Neural cell (in vitro differentiated cells): ENCODE measurements around the gene AGTPBP1. TPM values are rescaled to one million over a fixed set of nuclear protein-coding genes. Genes with fewer than 3 reads are reported as not detected.

Experiments
- H2AFZ ChIP-seq: fragments of 200-600, 300-800 bp; sonication (generic), shearing (Covaris generic); 2 replicates; pipeline ENCODE4 v1.6.0; 2014; ENCODE audit warnings: low read depth, mild to moderate bottlenecking, antibody characterized with exemption, low read length, moderate library complexity
- H3F3A ChIP-seq: fragments of 200-600 bp; shearing (Covaris generic); 2 replicates; pipeline ENCODE4 v1.6.1; 2016; ENCODE audit warnings: mild to moderate bottlenecking, moderate library complexity, mixed read lengths, antibody characterized with exemption, low read length; ENCODE audit not compliant: insufficient read depth, poor library complexity, severe bottlenecking
- H3K27ac ChIP-seq: fragments of 200-600, 300-800 bp; sonication (generic), shearing (Covaris generic); 2 replicates; pipeline ENCODE4 v1.5.1; 2014; ENCODE audit warnings: mild to moderate bottlenecking, low read length, moderate library complexity
- H3K27me3 ChIP-seq: fragments of 300-800, 200-600 bp; sonication (generic), shearing (Covaris generic); 2 replicates; pipeline ENCODE4 v1.6.0; 2014; ENCODE audit warnings: mild to moderate bottlenecking, low read depth, low read length, moderate library complexity; ENCODE audit not compliant: insufficient read depth
- H3K36me3 ChIP-seq: fragments of 300-800, 200-600 bp; sonication (generic), shearing (Covaris generic); 2 replicates; pipeline ENCODE4 v1.5.1; 2014; ENCODE audit warnings: mild to moderate bottlenecking, antibody characterized with exemption, low read length, moderate library complexity; ENCODE audit not compliant: insufficient read depth
- H3K4me2 ChIP-seq: fragments of 300-800, 200-600 bp; sonication (generic), shearing (Covaris generic); 2 replicates; pipeline ENCODE4 v1.6.0; 2014; ENCODE audit warnings: mild to moderate bottlenecking, low read length
- H3K4me3 ChIP-seq: fragments of 300-800, 200-600 bp; sonication (generic), shearing (Covaris generic); 2 replicates; pipeline ENCODE4 v1.5.1; 2014; ENCODE audit warnings: mild to moderate bottlenecking, low read length, moderate library complexity
- H3K79me2 ChIP-seq: fragments of 200-600 bp; shearing (Covaris generic); replicated peaks from 2 replicates; pipeline ENCODE4 v1.6.0; 2014; ENCODE audit warnings: mild to moderate bottlenecking, low read length, moderate library complexity; ENCODE audit not compliant: insufficient read depth
- H3K9ac ChIP-seq: fragments of 300-800, 200-600 bp; sonication (generic), shearing (Covaris generic); 2 replicates; pipeline ENCODE4 v1.6.1; 2016; ENCODE audit warnings: mild to moderate bottlenecking, low read length, mixed read lengths
- H3K9me2 ChIP-seq: fragments of 200-600 bp; shearing (Covaris generic); 2 replicates; pipeline ENCODE4 v1.6.1; 2016; ENCODE audit warnings: mild to moderate bottlenecking, low read length, mixed read lengths; ENCODE audit not compliant: insufficient read depth
- H3K9me3 ChIP-seq: fragments of 200-600, 300-800 bp; sonication (generic), shearing (Covaris generic); 2 replicates; pipeline ENCODE4 v1.6.1; 2016; ENCODE audit warnings: mild to moderate bottlenecking, mixed run types, low read length, moderate library complexity, mixed read lengths
- H4K20me1 ChIP-seq: fragments of 200-600 bp; shearing (Covaris generic); 2 replicates; pipeline ENCODE4 v1.6.1; 2016; ENCODE audit warnings: mild to moderate bottlenecking, mixed run types; ENCODE audit not compliant: insufficient read depth
- EP300 ChIP-seq: fragments of 450-650 bp; conservative IDR thresholded peaks from 2 replicates; pipeline ENCODE4 v1.6.1; 2014; ENCODE audit warnings: antibody characterized with exemption, mild to moderate bottlenecking, moderate library complexity; ENCODE audit not compliant: poor library complexity, severe bottlenecking
- EZH2 ChIP-seq: fragments of 200-600, 300-800 bp; shearing (Covaris generic), sonication (generic); IDR thresholded peaks from 2 replicates; pipeline ENCODE4 v1.6.1; 2014; ENCODE audit warnings: antibody characterized with exemption, low read length, borderline replicate concordance, mild to moderate bottlenecking; ENCODE audit not compliant: insufficient read depth, poor library complexity, severe bottlenecking
- MXI1 ChIP-seq: fragments of 450-650 bp; conservative IDR thresholded peaks from 2 replicates; pipeline ENCODE4 v1.6.1; 2014; ENCODE audit warnings: antibody characterized with exemption, mild to moderate bottlenecking; ENCODE audit not compliant: poor library complexity, severe bottlenecking
- POLR2AphosphoS5 ChIP-seq: IDR thresholded peaks from 2 replicates; pipeline ENCODE4 v1.6.1; 2012
- RAD21 ChIP-seq: fragments of 450-650 bp; conservative IDR thresholded peaks from 2 replicates; pipeline ENCODE4 v1.6.1; 2014; ENCODE audit warnings: antibody characterized with exemption, mild to moderate bottlenecking, moderate library complexity
- SMC3 ChIP-seq: fragments of 450-650 bp; conservative IDR thresholded peaks from 2 replicates; pipeline ENCODE4 v1.6.1; 2014; ENCODE audit warnings: antibody characterized with exemption, mild to moderate bottlenecking, moderate library complexity; ENCODE audit not compliant: poor library complexity
- TAF1 ChIP-seq: IDR thresholded peaks from 2 replicates; pipeline ENCODE4 v1.6.1; 2012; ENCODE audit warnings: low read depth
- polyA plus RNA-seq: library from polyadenylated mRNA; depleted of rRNA; stranded (reverse); fragments of >200 nt; gene quantifications from 2 replicates; pipeline ENCODE4 v1.2.3, GENCODE V29; 2014
- TF ChIP-seq, protein P1 (sequence below): fragments of 450-650 bp; IDR thresholded peaks from 2 replicates; pipeline ENCODE4 v1.5.1; 2014; ENCODE audit warnings: antibody characterized with exemption, mild to moderate bottlenecking, moderate library complexity; ENCODE audit not compliant: poor library complexity, severe bottlenecking
- TF ChIP-seq, protein P2 (sequence below): IDR thresholded peaks from 2 replicates; pipeline ENCODE4 v1.6.1; 2012; ENCODE audit warnings: borderline replicate concordance

Gene AGTPBP1
- polyA plus RNA-seq, 1 donor from 2014 or later, result 90.7 TPM

DNA sequence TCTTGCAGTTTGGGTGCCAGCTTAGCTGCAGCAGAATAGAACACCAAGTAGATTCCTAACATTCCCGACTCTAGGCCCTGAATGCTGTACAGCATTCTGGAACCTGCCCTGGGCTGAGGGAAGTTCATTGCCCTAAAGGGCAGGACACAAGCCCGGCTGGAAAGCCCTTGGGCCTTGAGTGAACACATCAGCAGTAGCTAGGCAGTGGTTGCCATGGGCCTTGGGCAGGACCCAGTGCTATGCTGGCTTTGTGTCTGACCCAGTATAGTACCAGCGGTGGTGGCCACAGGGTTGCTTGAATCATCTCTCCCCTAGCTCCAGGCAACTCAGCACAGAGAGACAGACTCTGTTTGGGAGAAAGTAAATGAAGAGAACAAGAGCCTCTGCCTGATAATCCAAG lies 137.8 kb downstream of the AGTPBP1 start:
- TF ChIP-seq MXI1, result no peak
- TF ChIP-seq TAF1, result no peak
- no peak for TF ChIP-seq POLR2AphosphoS5
- TF ChIP-seq, protein P1, sequence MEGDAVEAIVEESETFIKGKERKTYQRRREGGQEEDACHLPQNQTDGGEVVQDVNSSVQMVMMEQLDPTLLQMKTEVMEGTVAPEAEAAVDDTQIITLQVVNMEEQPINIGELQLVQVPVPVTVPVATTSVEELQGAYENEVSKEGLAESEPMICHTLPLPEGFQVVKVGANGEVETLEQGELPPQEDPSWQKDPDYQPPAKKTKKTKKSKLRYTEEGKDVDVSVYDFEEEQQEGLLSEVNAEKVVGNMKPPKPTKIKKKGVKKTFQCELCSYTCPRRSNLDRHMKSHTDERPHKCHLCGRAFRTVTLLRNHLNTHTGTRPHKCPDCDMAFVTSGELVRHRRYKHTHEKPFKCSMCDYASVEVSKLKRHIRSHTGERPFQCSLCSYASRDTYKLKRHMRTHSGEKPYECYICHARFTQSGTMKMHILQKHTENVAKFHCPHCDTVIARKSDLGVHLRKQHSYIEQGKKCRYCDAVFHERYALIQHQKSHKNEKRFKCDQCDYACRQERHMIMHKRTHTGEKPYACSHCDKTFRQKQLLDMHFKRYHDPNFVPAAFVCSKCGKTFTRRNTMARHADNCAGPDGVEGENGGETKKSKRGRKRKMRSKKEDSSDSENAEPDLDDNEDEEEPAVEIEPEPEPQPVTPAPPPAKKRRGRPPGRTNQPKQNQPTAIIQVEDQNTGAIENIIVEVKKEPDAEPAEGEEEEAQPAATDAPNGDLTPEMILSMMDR, result no peak
- no peak for TF ChIP-seq EP300
- TF ChIP-seq EZH2, result no peak
- TF ChIP-seq RAD21, result no peak
- TF ChIP-seq SMC3, result no peak
- TF ChIP-seq, protein P2, sequence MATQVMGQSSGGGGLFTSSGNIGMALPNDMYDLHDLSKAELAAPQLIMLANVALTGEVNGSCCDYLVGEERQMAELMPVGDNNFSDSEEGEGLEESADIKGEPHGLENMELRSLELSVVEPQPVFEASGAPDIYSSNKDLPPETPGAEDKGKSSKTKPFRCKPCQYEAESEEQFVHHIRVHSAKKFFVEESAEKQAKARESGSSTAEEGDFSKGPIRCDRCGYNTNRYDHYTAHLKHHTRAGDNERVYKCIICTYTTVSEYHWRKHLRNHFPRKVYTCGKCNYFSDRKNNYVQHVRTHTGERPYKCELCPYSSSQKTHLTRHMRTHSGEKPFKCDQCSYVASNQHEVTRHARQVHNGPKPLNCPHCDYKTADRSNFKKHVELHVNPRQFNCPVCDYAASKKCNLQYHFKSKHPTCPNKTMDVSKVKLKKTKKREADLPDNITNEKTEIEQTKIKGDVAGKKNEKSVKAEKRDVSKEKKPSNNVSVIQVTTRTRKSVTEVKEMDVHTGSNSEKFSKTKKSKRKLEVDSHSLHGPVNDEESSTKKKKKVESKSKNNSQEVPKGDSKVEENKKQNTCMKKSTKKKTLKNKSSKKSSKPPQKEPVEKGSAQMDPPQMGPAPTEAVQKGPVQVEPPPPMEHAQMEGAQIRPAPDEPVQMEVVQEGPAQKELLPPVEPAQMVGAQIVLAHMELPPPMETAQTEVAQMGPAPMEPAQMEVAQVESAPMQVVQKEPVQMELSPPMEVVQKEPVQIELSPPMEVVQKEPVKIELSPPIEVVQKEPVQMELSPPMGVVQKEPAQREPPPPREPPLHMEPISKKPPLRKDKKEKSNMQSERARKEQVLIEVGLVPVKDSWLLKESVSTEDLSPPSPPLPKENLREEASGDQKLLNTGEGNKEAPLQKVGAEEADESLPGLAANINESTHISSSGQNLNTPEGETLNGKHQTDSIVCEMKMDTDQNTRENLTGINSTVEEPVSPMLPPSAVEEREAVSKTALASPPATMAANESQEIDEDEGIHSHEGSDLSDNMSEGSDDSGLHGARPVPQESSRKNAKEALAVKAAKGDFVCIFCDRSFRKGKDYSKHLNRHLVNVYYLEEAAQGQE, result no peak
- Histone ChIP-seq H3K9me2 (no peaks in the 10 kb centered on the region), H4K20me1 (no peaks in the 10 kb centered on the region), H3K79me2 (no peaks in the 10 kb centered on the region), H3K4me3 (no peak overlapping the region), H3K27ac (no peak overlapping the region), H2AFZ (no peak overlapping the region), H3K4me2 (no peak overlapping the region), H3K36me3 (no peaks in the 10 kb centered on the region), H3K9me3 (no peaks in the 10 kb centered on the region), H3K9ac (no peak overlapping the region), H3F3A (no peaks in the 10 kb centered on the region), H3K27me3 (no peaks in the 10 kb centered on the region)

DNA sequence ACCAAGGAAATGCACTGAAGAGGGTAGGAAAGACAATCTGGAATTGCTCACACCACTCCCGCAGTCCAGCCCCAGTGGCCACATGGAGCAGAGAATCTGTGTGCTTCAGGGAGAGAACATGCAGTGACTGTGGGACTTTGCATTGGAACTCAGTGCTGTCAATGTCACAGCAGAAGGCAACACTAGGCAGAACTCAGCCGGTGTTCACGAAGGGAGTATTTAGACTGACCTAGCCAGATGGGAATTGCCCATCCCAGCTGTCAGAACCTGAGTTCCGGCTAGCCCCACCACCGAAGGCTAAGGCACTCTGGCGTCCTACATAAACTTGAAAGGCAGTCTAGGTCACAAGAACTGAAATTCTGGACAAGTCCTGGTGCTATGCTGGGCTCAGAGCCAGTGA lies 139.0 kb downstream of the AGTPBP1 start:
- H3K4me3 ChIP-seq, result no peak overlapping the region
- no peaks in the 10 kb centered on the region for H3K79me2 ChIP-seq
- H3K9ac ChIP-seq, result no peak overlapping the region
- no peaks in the 10 kb centered on the region for H3K9me2 ChIP-seq
- no peak overlapping the region for H3K27ac ChIP-seq
- H2AFZ ChIP-seq, result no peak overlapping the region
- no peaks in the 10 kb centered on the region for H4K20me1 ChIP-seq
- TF ChIP-seq SMC3, result no peak
- TF ChIP-seq EZH2, result no peak
- no peak for TF ChIP-seq MXI1
- TF ChIP-seq, protein P2, result no peak
- no peaks in the 10 kb centered on the region for H3F3A ChIP-seq
- H3K4me2 ChIP-seq, result no peak overlapping the region
- no peaks in the 10 kb centered on the region for H3K36me3 ChIP-seq
- no peaks in the 10 kb centered on the region for H3K27me3 ChIP-seq
- no peaks in the 10 kb centered on the region for H3K9me3 ChIP-seq
